ENCODE data around the gene AFF1. TPM values are rescaled to one million over a fixed set of nuclear protein-coding genes. Genes with fewer than 3 reads are reported as not detected.

Gene AFF1
- total and polyA plus RNA-seq, 2 donors (not counting 1 experiment from before 2014, with no cell fraction given): 15.5 to 21.1 TPM

- Histone ChIP-seq H3K4me1 (ENCODE audit: control insufficient read depth, extremely low read depth, insufficient read depth, low read length) (no peaks in the 10 kb centered on the region), H3K79me2 (ENCODE audit: control insufficient read depth, insufficient read depth, low read length) (no peaks in the 10 kb centered on the region), H3K4me2 (ENCODE audit: extremely low read depth, insufficient read depth, low read length) (no peak overlapping the region), H3K9ac (ENCODE audit: insufficient read depth, low read length) (no peak overlapping the region), H4K20me1 (ENCODE audit: control insufficient read depth, extremely low read depth, insufficient read depth, low read length) (no peaks in the 10 kb centered on the region), H3K9me3 (ENCODE audit: control insufficient read depth, insufficient read depth, low read depth, low read length) (no peaks in the 10 kb centered on the region), H3K27ac (ENCODE audit: insufficient read depth, low read length) (no peak overlapping the region), H3K36me3 (ENCODE audit: control insufficient read depth, insufficient read depth, low read length) (no peaks in the 10 kb centered on the region), H3K4me3 (replicated peaks in 1 of 4; ENCODE audit: control extremely low read depth in 1 of 4, insufficient read depth in 1 of 4, low read depth in 3 of 4, low read length in 4 of 4) (no peak overlapping the region), H2AFZ (ENCODE audit: low read length) (no peak overlapping the region), H3K27me3 (ENCODE audit: control insufficient read depth, insufficient read depth, low read length) (no peaks in the 10 kb centered on the region)
- no peak for DNase-seq (ENCODE audit: low read depth in 2 of 2)
- TF ChIP-seq EZH2 (IDR thresholded peaks at IDR 0.05; ENCODE audit: low read length, missing control alignments) (no peak), CTCF (conservative IDR thresholded peaks at IDR 0.05 in 1 of 2, IDR thresholded peaks at IDR 0.05 in 1 of 2; ENCODE audit: low read depth in 1 of 2, low read length in 2 of 2) (no peak)
These were observed 41.1 kb downstream of the AFF1 start for GRCh38 chr4:86975927-86976326.

GRCh38 chr4:86976801-86977485 is 42.1 kb downstream of the AFF1 start:
- no peaks in the 10 kb centered on the region for H3K4me1 ChIP-seq (ENCODE audit: control insufficient read depth, extremely low read depth, insufficient read depth, low read length)
- H3K4me2 ChIP-seq (ENCODE audit: extremely low read depth, insufficient read depth, low read length): no peak overlapping the region
- no peaks in the 10 kb centered on the region for H3K27me3 ChIP-seq (ENCODE audit: control insufficient read depth, insufficient read depth, low read length)
- no peak overlapping the region for H2AFZ ChIP-seq (ENCODE audit: low read length)
- no peaks in the 10 kb centered on the region for H3K9me3 ChIP-seq (ENCODE audit: control insufficient read depth, insufficient read depth, low read depth, low read length)
- H3K79me2 ChIP-seq (ENCODE audit: control insufficient read depth, insufficient read depth, low read length): no peaks in the 10 kb centered on the region
- TF ChIP-seq EZH2 (IDR thresholded peaks at IDR 0.05; ENCODE audit: low read length, missing control alignments) (no peak), CTCF (conservative IDR thresholded peaks at IDR 0.05 in 1 of 2, IDR thresholded peaks at IDR 0.05 in 1 of 2; ENCODE audit: low read depth in 1 of 2, low read length in 2 of 2) (no peak)
- no peaks in the 10 kb centered on the region for H3K36me3 ChIP-seq (ENCODE audit: control insufficient read depth, insufficient read depth, low read length)
- DNase-seq (ENCODE audit: low read depth in 2 of 2): no peak
- H3K27ac ChIP-seq (ENCODE audit: insufficient read depth, low read length): no peak overlapping the region
- H3K4me3 ChIP-seq (replicated peaks in 1 of 4; ENCODE audit: control extremely low read depth in 1 of 4, insufficient read depth in 1 of 4, low read depth in 3 of 4, low read length in 4 of 4): no peak overlapping the region
- no peaks in the 10 kb centered on the region for H4K20me1 ChIP-seq (ENCODE audit: control insufficient read depth, extremely low read depth, insufficient read depth, low read length)
- H3K9ac ChIP-seq (ENCODE audit: insufficient read depth, low read length): no peak overlapping the region

GRCh38 chr4:86977621-86978184 is 42.9 kb downstream of the AFF1 start:
- H3K27me3 ChIP-seq (ENCODE audit: control insufficient read depth, insufficient read depth, low read length): no peaks in the 10 kb centered on the region
- DNase-seq (ENCODE audit: low read depth in 2 of 2): peak; percentile 45 to 83
- TF ChIP-seq CTCF (conservative IDR thresholded peaks at IDR 0.05 in 1 of 2, IDR thresholded peaks at IDR 0.05 in 1 of 2; ENCODE audit: low read depth in 1 of 2, low read length in 2 of 2): no peak
- H3K4me2 ChIP-seq (ENCODE audit: extremely low read depth, insufficient read depth, low read length): no peak overlapping the region
- H3K79me2 ChIP-seq (ENCODE audit: control insufficient read depth, insufficient read depth, low read length): no peaks in the 10 kb centered on the region
- H3K4me1 ChIP-seq (ENCODE audit: control insufficient read depth, extremely low read depth, insufficient read depth, low read length): no peaks in the 10 kb centered on the region
- H3K9ac ChIP-seq (ENCODE audit: insufficient read depth, low read length): no peak overlapping the region
- H4K20me1 ChIP-seq (ENCODE audit: control insufficient read depth, extremely low read depth, insufficient read depth, low read length): no peaks in the 10 kb centered on the region
- no peak overlapping the region for H3K4me3 ChIP-seq (replicated peaks in 1 of 4; ENCODE audit: control extremely low read depth in 1 of 4, insufficient read depth in 1 of 4, low read depth in 3 of 4, low read length in 4 of 4)
- no peak overlapping the region for H3K27ac ChIP-seq (ENCODE audit: insufficient read depth, low read length)
- H3K9me3 ChIP-seq (ENCODE audit: control insufficient read depth, insufficient read depth, low read depth, low read length): no peaks in the 10 kb centered on the region
- H2AFZ ChIP-seq (ENCODE audit: low read length): no peak overlapping the region
- no peaks in the 10 kb centered on the region for H3K36me3 ChIP-seq (ENCODE audit: control insufficient read depth, insufficient read depth, low read length)
